OCI-M1 (cell line): Measurements from ENCODE around the gene DAAM2.

ENCODE experiments used
- DNase-seq: peaks from one replicate; lab custom pipeline; 2025; lab: John Stamatoyannopoulos, UW

The DAAM2 gene

GRCh38 chr6:39887692-39888450 is 95.7 kb downstream of the DAAM2 start:
- DNase-seq: no peak

- DNase-seq: no peak
These were observed 97.1 kb downstream of the DAAM2 start for GRCh38 chr6:39889229-39889628.

GRCh38 chr6:39891353-39891752 is 99.2 kb downstream of the DAAM2 start:
- DNase-seq: no peak

GRCh38 chr6:39891976-39892375 is 99.8 kb downstream of the DAAM2 start:
- DNase-seq: no peak

- peak; percentile 42 for DNase-seq
These were observed 100.4 kb downstream of the DAAM2 start for GRCh38 chr6:39892490-39893129.

GRCh38 chr6:39893286-39893685 is 101.1 kb downstream of the DAAM2 start:
- DNase-seq: no peak

GRCh38 chr6:39896701-39897100 is 104.5 kb downstream of the DAAM2 start:
- DNase-seq: no peak

GRCh38 chr6:39897698-39898097 is 105.5 kb downstream of the DAAM2 start:
- no peak for DNase-seq

GRCh38 chr6:39898625-39899024 is 106.4 kb downstream of the DAAM2 start:
- no peak for DNase-seq

GRCh38 chr6:39899554-39900295 is 107.5 kb downstream of the DAAM2 start:
- DNase-seq: no peak

GRCh38 chr6:39901116-39901655 is 109.0 kb downstream of the DAAM2 start:
- DNase-seq: no peak

- no peak for DNase-seq
These were observed 109.5 kb downstream of the DAAM2 start for GRCh38 chr6:39901670-39902069.

- DNase-seq: no peak
These were observed 110.0 kb downstream of the DAAM2 start for GRCh38 chr6:39902136-39902535.

GRCh38 chr6:39902786-39903465 is 110.8 kb downstream of the DAAM2 start:
- DNase-seq: no peak

- no peak for DNase-seq
These were observed 111.5 kb downstream of the DAAM2 start for GRCh38 chr6:39903656-39904055.

- DNase-seq: no peak
These were observed 112.9 kb downstream of the DAAM2 start for GRCh38 chr6:39904946-39905639.

GRCh38 chr6:39905640-39905975 is 113.4 kb downstream of the DAAM2 start:
- no peak for DNase-seq

- DNase-seq: no peak
These were observed 114.2 kb downstream of the DAAM2 start for GRCh38 chr6:39906318-39906761.

GRCh38 chr6:39907871-39908575 is 115.8 kb downstream of the DAAM2 start:
- no peak for DNase-seq

- DNase-seq: no peak
These were observed 116.8 kb downstream of the DAAM2 start for GRCh38 chr6:39908838-39909583.
